ENCODE measurements around the gene PTPRT. TPM values are rescaled to one million over a fixed set of nuclear protein-coding genes. Genes with fewer than 3 reads are reported as not detected.

PTPRT gene
- total and polyA plus RNA-seq, 2 of the 13 experiments (the other 11 are each of a cell fraction or from before 2014, with no cell fraction given): under 0.01 to 0.09 TPM

DNA sequence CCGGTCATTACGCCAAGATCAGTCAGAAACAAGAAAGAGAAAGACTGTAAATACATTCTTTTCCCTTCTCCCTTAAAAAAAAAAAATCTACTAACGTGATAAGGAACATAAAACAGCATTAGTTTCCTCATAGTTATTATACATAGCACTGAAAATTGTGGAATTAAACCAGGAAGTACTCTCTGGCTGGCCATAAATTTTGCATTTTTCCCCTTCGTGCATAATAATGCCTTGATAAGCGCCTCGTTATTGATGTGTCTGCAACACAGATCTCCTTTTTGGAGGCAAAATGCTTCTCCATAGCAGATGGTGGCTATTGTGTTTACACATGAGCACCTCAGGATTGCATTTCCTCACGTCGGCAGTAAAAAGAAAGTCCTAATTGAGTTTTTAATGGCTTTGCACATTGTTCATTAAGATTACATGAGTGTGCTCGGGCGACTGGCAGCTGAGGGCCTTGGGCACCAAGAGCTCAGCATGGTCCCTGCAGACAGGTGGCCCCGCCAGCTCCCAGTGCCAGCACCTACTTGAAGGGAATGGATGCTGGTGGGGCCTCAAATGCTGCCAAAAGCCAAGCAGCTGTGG lies 394.5 kb downstream of the PTPRT start (continued):
- TF ChIP-seq KLF6 (CRISPR knock-in tag; IDR thresholded peaks at IDR 0.05) (no peak), MEIS2 (CRISPR knock-in tag; IDR thresholded peaks at IDR 0.05) (no peak), SYNCRIP (IDR thresholded peaks at IDR 0.05; ENCODE audit: insufficient read depth, low read depth, low read length) (no peak), ZNF460 (CRISPR knock-in tag; IDR thresholded peaks at IDR 0.05; ENCODE audit: borderline replicate concordance) (no peak), ZFP1 (CRISPR knock-in tag; IDR thresholded peaks at IDR 0.05) (no peak), HOXA7 (CRISPR knock-in tag; IDR thresholded peaks at IDR 0.05) (no peak), THYN1 (CRISPR knock-in tag; IDR thresholded peaks at IDR 0.05; ENCODE audit: borderline replicate concordance, low read depth) (no peak)
- TF ChIP-seq, protein P1, sequence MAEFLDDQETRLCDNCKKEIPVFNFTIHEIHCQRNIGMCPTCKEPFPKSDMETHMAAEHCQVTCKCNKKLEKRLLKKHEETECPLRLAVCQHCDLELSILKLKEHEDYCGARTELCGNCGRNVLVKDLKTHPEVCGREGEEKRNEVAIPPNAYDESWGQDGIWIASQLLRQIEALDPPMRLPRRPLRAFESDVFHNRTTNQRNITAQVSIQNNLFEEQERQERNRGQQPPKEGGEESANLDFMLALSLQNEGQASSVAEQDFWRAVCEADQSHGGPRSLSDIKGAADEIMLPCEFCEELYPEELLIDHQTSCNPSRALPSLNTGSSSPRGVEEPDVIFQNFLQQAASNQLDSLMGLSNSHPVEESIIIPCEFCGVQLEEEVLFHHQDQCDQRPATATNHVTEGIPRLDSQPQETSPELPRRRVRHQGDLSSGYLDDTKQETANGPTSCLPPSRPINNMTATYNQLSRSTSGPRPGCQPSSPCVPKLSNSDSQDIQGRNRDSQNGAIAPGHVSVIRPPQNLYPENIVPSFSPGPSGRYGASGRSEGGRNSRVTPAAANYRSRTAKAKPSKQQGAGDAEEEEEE (CRISPR knock-in tag; IDR thresholded peaks at IDR 0.05; ENCODE audit: borderline replicate concordance): no peak
- TF ChIP-seq, protein P2, sequence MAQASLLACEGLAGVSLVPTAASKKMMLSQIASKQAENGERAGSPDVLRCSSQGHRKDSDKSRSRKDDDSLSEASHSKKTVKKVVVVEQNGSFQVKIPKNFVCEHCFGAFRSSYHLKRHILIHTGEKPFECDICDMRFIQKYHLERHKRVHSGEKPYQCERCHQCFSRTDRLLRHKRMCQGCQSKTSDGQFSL (CRISPR knock-in tag; IDR thresholded peaks at IDR 0.05): no peak
- TF ChIP-seq, protein P3, sequence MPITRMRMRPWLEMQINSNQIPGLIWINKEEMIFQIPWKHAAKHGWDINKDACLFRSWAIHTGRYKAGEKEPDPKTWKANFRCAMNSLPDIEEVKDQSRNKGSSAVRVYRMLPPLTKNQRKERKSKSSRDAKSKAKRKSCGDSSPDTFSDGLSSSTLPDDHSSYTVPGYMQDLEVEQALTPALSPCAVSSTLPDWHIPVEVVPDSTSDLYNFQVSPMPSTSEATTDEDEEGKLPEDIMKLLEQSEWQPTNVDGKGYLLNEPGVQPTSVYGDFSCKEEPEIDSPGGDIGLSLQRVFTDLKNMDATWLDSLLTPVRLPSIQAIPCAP (CRISPR knock-in tag; IDR thresholded peaks at IDR 0.05; ENCODE audit: low read depth): no peak

DNA sequence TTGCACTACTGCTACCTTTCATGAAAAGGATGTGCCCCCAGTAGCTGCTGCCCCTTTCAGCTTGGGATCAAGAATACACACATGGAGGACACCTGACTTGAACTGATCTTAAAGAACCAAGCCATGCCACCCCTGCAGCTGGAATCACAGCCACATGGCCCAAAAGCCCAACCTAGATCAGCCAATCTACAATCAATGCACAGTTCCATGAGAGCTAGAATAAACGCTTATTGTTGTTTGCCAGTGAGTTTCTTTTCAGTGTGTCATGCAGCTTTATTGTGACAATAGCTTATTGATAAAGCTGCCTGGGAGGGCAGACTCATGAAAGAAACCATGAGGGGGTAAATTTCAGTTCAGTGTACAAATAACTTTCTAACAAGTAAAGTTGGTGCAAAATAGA lies 397.7 kb downstream of the PTPRT start:
- Histone ChIP-seq H3K9ac (ENCODE audit: insufficient read depth, low read depth, low read length) (no peak overlapping the region), H3K4me2 (ENCODE audit: low read depth, low read length) (no peak overlapping the region), H3K4me3 (replicated peaks in 1 of 3; ENCODE audit: insufficient read depth in 1 of 3, low read depth in 2 of 3, low read length in 3 of 3) (no peak overlapping the region), H4K20me1 (ENCODE audit: insufficient read depth, low read length) (no peaks in the 10 kb centered on the region), H3K27ac (ENCODE audit: extremely low read length, insufficient read depth, low read length) (no peak overlapping the region), H2AFZ (ENCODE audit: low read length) (no peak overlapping the region), H3K36me3 (replicated peaks in 1 of 2; ENCODE audit: control insufficient read depth in 1 of 2, insufficient read depth in 2 of 2, low read length in 2 of 2) (no peaks in the 10 kb centered on the region), H3K27me3 (ENCODE audit: control insufficient read depth in 1 of 2, insufficient read depth in 2 of 2, low read length in 2 of 2) (no peaks in the 10 kb centered on the region), H3K4me1 (ENCODE audit: insufficient read depth, low read length) (no peaks in the 10 kb centered on the region), H3K9me3 (ENCODE audit: low read length) (0 out of 2 replicates have a peak, but pooled peaks cover 13% of the 10 kb centered on the region), H3K79me2 (ENCODE audit: insufficient read depth, low read length) (no peaks in the 10 kb centered on the region)
- CTCF ChIA-PET (ENCODE audit: low intra/inter-chr PET ratio, low total read pairs): no interaction called here
- no peak for FAIRE-seq
- POLR2A ChIA-PET: no interaction called here
- TF ChIP-seq RORA (CRISPR knock-in tag; IDR thresholded peaks at IDR 0.05) (no peak), CHD4 (IDR thresholded peaks at IDR 0.05; ENCODE audit: borderline replicate concordance, low read length) (no peak), FOXJ3 (CRISPR knock-in tag; IDR thresholded peaks at IDR 0.05; ENCODE audit: borderline replicate concordance) (no peak), STAT5B (CRISPR knock-in tag; IDR thresholded peaks at IDR 0.05) (no peak), ZNF616 (CRISPR knock-in tag; IDR thresholded peaks at IDR 0.05; ENCODE audit: low read depth) (no peak), SKI (IDR thresholded peaks at IDR 0.05; ENCODE audit: partially characterized antibody) (no peak), JUN (CRISPR knock-in tag; IDR thresholded peaks at IDR 0.05) (no peak)
- TF ChIP-seq, protein P4, sequence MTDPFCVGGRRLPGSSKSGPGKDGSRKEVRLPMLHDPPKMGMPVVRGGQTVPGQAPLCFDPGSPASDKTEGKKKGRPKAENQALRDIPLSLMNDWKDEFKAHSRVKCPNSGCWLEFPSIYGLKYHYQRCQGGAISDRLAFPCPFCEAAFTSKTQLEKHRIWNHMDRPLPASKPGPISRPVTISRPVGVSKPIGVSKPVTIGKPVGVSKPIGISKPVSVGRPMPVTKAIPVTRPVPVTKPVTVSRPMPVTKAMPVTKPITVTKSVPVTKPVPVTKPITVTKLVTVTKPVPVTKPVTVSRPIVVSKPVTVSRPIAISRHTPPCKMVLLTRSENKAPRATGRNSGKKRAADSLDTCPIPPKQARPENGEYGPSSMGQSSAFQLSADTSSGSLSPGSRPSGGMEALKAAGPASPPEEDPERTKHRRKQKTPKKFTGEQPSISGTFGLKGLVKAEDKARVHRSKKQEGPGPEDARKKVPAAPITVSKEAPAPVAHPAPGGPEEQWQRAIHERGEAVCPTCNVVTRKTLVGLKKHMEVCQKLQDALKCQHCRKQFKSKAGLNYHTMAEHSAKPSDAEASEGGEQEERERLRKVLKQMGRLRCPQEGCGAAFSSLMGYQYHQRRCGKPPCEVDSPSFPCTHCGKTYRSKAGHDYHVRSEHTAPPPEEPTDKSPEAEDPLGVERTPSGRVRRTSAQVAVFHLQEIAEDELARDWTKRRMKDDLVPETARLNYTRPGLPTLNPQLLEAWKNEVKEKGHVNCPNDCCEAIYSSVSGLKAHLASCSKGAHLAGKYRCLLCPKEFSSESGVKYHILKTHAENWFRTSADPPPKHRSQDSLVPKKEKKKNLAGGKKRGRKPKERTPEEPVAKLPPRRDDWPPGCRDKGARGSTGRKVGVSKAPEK (CRISPR knock-in tag; IDR thresholded peaks at IDR 0.05; ENCODE audit: borderline replicate concordance): no peak
- 0% methylated on average over 1 of the region's 1 CpG for WGBS (ENCODE audit: low lambda C conversion rate)
- DNase-seq (ENCODE audit: low spot score): no peak
- no TSS peak for BruUV-seq (replicated peaks)
- in situ Hi-C loops (cut with HindIII; ENCODE audit: extremely low pct_ligation_motif_present, low pct_unique_long_range_greater_than_20kb): no loop called here
- intact Hi-C loops (cut with micrococcal nuclease; ENCODE audit: unreplicated experiment): no loop called here
- ATAC-seq: no peak
